OCI-M2 (cell line): ENCODE measurements around the gene CYP4F11.
"Not testable (repeated sequence)": the region's sequence is repeated elsewhere in the genome, so short reads cannot be mapped to it uniquely, and the experiment has no call there.

Source experiments
- DNase-seq: peaks from one replicate; lab custom pipeline; 2025; ENCODE audit not compliant: unreplicated experiment; lab: John Stamatoyannopoulos, UW

The CYP4F11 gene

GRCh38 chr19:15923702-15924101 is 10.6 kb downstream of the CYP4F11 start:
- DNase-seq = no peak

GRCh38 chr19:15922021-15922420 is 12.3 kb downstream of the CYP4F11 start:
- DNase-seq = no peak

- no peak for DNase-seq
These were observed 15.1 kb downstream of the CYP4F11 start for GRCh38 chr19:15919243-15919642.

DNA sequence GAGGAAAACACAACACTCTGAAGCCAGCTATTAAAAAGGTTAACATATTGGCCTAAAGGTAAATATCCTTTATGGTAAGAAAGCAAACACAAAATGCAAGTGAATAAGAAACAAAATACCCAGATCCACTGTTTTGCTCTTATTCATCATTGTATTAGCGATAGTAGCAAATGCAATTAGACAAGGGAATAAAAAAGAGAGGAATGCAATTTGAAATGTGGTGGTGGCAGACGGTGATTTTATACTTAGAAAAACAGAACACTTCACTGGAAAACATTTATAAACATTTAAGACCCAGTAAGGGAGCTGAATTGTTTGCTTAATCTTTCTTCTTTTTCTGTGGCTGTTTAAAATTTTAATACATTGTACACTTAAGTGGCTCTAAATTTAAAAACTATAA is 19.2 kb downstream of the CYP4F11 start:
- DNase-seq = no peak

GRCh38 chr19:15913830-15914229 is 20.5 kb downstream of the CYP4F11 start:
- DNase-seq = no peak

DNA sequence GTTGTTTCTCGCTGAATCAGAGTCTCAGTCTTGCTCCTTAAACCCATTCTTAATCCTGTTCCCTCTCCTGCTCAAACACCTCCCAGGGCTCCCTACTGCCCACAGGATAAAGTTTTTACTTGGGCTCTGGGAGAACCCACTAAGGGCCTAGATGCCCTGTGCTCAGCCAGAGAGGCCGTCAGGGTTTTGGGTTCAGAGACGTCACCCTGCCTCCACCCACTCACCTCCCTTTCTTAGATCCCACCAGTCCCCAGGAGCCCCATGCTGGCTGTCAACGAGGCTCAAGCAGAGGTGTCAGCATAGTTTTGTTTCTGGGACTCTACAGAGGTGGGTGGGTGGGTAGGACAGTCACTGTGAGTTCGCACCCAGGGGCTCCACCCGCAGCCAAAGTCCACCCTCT is 20.9 kb downstream of the CYP4F11 start:
- no peak for DNase-seq

DNA sequence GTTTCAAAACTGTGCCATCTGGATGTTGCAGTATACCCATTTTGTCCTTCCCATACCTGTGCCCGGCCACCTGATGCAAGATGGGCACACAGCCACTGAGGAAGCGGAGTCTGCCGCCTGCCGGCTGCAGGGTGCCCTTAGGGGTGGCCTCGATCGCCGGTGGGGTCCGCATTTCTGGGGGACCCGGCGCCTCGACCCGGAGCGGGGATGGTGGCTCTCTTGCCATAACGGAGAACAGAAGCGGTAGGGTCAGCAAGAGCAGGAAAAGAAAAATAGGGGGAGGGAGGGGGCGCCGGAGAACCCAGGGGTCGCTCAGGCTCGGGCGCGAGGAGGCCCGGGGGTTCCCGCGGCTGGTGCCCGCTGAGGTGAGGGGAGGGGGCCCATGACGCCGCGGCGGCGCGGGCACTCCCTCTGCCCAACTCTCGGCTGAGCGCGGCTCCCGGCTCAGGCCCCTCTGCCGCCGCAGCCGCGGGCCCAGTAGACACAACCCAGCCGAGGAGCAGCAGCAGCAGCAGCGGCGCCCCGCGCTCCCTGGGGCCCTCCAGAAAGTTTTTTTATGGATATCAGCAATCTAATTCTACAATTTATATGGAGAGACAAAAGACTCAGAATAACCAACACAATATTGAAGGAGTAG is 22.6 kb downstream of the CYP4F11 start:
- no peak for DNase-seq

GRCh38 chr19:15905026-15905425 is 29.3 kb downstream of the CYP4F11 start:
- no peak for DNase-seq

DNA sequence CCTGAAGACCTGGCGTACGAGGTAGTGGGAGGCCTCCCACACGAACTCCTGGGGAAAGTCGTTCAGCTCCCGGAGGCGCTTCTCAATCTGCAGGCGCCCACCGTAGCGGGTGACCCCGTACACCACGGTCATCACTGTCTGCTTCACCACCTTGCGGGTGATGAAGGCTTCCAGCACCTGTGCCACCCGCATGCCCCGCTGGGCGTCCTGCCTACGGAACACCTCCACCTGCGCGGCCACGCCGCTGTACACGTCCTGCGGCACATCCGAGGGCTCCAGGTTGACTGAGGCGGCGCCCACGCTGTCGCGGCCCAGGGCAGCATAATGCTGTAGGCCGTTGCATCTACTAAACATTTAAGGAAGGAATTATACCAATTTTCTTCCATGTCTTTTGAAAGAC is 31.4 kb downstream of the CYP4F11 start:
- DNase-seq = not testable (repeated sequence)

- DNase-seq = no peak
These were observed 32.1 kb downstream of the CYP4F11 start for GRCh38 chr19:15902254-15902653.

DNA sequence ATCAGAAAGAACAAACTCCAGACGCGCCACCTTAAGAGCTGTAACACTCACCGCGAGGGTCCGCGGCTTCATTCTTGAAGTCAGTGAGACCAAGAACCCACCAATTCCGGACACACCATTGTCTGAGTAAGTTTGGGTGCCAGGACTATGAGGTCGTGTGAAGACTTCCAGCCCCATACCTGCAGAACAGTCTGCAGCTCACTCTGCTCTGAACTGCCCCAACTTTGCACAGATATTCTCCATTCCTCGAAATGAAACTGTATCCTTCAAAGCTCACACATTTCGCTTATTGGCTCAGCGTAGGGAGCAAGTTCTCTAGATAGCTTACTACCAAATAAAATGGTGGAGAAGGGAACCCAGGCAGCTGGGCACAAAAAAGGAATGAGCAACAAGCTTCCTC is 33.8 kb downstream of the CYP4F11 start:
- no peak for DNase-seq

- not testable (repeated sequence) for DNase-seq
These were observed 34.3 kb downstream of the CYP4F11 start for GRCh38 chr19:15900032-15900431.

DNA sequence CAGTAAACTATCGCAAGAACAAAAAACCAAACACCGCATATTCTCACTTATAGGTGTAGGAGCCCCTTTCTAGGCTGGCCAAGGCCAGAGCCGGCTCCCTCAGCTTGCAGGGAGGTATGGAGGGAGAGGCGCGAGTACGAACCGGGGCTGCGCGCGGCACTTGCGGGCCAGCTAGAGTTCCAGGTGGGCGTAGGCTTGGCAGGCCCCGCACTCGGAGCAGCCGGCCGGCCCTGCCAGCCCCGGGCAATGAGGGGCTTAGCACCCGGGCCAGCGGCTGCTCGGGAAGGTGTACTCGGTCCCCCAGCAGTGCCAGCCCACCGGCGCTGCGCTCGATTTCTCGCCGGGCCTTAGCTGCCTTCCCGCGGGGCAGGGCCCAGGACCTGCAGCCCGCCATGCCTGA is 34.8 kb downstream of the CYP4F11 start:
- not testable (repeated sequence) for DNase-seq

- DNase-seq = no peak
These were observed 36.5 kb downstream of the CYP4F11 start, which contains the start of gene CYP4F2 for GRCh38 chr19:15897738-15898276. CYP4F2 (minus strand) TSS chr19:15898074; CDS start chr19:15897611, 463 bp downstream.

DNA sequence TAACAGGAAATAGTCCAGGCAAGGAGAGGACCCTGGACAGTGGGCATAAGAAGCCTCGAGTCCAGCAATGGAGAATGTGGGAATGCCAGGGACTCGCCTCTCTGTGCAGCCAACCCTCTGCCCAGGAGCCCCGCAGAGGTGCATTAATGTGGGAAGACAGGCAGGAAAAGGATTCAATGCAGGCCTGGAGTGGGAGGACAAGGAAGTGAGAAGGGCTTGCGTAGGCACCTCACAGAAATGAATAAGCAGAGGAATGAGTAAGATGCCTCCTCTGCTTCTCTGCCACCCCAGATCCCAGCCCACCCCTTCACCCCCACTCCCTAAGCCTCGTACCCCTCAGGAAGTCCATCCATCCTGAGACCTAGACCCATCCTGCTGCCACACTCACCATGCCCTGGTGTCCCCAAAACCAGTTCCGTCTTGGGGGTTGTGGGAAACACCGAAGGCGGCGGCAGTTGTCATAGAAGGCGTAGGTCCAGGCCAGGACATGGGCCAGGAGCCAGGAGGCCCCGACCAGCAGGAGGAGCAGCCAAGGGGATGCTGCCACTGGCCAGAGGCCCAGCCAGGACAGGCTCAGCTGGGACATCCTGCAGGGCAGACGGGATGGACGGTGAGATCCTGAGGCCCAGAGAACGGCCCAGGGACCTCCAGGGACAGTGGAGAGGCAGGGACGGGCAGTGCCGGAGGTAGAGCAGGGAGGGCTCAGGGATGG is 37.1 kb downstream of the CYP4F11 start:
- DNase-seq = no peak

GRCh38 chr19:15895876-15896430 is 38.4 kb downstream of the CYP4F11 start:
- DNase-seq = no peak

DNA sequence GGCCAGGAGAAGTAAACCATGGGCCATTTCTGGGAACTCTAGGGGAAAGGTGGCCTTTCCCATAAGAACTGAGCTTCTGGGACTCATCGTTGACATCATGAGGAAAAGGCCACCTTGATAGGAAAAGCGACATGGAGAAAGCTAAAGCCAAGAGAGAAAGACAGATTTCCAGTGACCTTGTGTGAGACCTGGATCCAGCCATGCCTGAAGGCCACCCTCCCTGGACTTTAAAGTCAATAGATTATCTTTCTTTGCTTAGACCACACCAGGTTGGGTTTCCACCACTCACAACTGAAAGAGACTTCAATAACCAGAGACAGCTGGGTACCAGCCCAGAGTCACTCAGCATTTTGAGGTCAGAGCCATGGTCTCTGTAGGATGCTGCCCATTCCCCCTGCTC is 40.0 kb downstream of the CYP4F11 start:
- no peak for DNase-seq

DNA sequence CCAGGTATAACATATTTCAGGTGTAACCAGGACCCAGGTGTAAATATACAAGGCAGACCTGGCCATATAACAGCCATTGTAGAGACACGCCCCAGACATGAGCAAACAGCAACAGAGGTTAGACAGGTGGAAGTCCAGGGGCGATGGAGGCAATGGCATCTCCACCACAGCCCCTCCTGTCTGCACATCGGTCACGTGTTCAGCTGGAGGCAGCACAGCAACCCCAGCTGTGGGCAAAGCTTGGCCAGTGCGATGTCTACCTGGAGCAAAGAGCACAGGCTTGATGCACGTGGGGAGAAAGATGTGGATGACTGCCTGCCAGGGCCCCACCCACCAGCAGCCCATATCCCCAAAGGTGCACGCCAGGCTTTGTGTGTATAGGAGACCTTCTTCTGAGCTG is 40.9 kb downstream of the CYP4F11 start:
- DNase-seq = no peak

GRCh38 chr19:15892012-15892411 is 42.3 kb downstream of the CYP4F11 start:
- no peak for DNase-seq

DNA sequence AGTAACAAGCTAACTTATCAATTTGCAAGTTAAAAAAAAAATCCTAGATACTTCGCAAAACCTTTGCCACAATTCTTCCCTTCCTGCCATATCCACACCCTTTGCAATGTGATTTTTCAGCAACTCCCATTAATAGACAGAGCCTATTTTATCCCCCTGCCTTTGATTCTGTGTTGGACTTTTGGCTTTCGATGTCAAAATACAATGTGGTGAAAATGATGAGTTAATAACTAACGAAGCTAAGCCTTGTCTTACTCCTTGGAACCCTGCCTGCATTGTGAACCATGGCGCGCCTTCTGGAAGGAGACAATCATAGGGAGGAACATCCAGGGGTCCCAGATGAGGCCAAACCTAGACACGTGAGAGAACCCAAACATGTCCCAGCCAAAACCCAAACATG is 42.9 kb downstream of the CYP4F11 start:
- no peak for DNase-seq

GRCh38 chr19:15889339-15889738 is 45.0 kb downstream of the CYP4F11 start:
- not testable (repeated sequence) for DNase-seq

- DNase-seq = no peak
These were observed 48.4 kb downstream of the CYP4F11 start for GRCh38 chr19:15885919-15886318.
